Thyroid gland (tissue), 4 donors: ENCODE data around the gene C8A.

Experiments
- CTCF ChIP-seq, 6 experiments: fragments of 200-600 bp in 3 of 6; fragments of 450-650 bp in 3 of 6; sonication (generic) in 3 of 6; IDR thresholded peaks; one replicate each; pipeline ENCODE4 v1.5.1; 2016 to 2019; ENCODE audit warnings: antibody characterized with exemption in 6 of 6, mild to moderate bottlenecking in 2 of 6, inconsistent platforms in 1 of 6, moderate library complexity in 1 of 6
- POLR2A ChIP-seq, 2 donors: fragments of 450-650 bp; IDR thresholded peaks; one replicate each; pipeline ENCODE4 v1.6.1; 2017; ENCODE audit warnings: antibody characterized with exemption in 2 of 2, mild to moderate bottlenecking in 2 of 2, moderate library complexity in 1 of 2

GRCh38 chr1:56867491-56867890, 12.9 kb downstream of the C8A start:
- no peak for TF ChIP-seq CTCF (IDR thresholded peaks at IDR 0.05)
- no peak for TF ChIP-seq POLR2A (IDR thresholded peaks at IDR 0.05)
